ENCODE measurements around the gene NME3. TPM values are rescaled to one million over a fixed set of nuclear protein-coding genes. Genes with fewer than 3 reads are reported as not detected.
"Not testable (repeated sequence)": the region's sequence is repeated elsewhere in the genome, so short reads cannot be mapped to it uniquely, and the experiment has no call there.

The NME3 gene
- total and polyA plus RNA-seq, 2 donors, result 34.7 to 163 TPM

DNA sequence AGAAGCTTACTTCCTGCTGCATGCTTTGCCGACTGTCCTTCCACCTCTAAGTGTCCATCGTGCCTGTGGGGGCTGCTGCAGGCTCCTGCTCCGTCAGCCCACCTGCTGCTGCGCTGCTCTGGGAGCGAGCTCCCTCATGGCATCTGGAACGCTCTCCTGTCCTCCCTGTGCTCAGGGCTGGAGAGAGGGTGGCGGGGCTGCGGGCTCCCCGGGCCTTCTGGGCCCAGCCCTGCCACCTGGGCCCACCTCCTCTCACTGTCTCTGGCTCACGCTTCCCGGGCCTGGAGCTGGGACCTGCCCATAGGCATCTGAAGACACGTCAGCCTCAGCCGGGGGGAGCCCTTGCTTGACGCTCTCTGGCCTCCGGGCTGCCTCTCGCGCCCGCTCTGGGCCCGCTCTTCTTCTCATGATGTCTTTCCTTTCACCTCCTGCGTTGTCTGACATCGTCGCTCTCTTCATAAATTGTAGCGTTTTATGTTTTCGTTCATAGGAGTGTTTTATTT lies 27.0 kb downstream of the NME3 start:
- H3K27me3 ChIP-seq (ENCODE audit: control insufficient read depth in 2 of 2, insufficient read depth in 1 of 2, low read length in 1 of 2), result no peaks in the 10 kb centered on the region
- H3K27ac ChIP-seq (ENCODE audit: low read depth in 1 of 2, low read length in 1 of 2), result no peak overlapping the region
- DNase-seq (ENCODE audit: low read depth in 6 of 9, low spot score in 9 of 9), result no peak
- peaks cover 48 to 78% of the 10 kb centered on the region in 2 donors for H3K36me3 ChIP-seq (ENCODE audit: control insufficient read depth in 2 of 2, insufficient read depth in 2 of 2, low read length in 1 of 2)
- peaks cover under 1 to 5% of the 10 kb centered on the region in 2 donors for H3K9me3 ChIP-seq (ENCODE audit: control insufficient read depth in 2 of 2, insufficient read depth in 1 of 2, low read length in 1 of 2)
- no peak overlapping the region for H3K4me3 ChIP-seq (ENCODE audit: low read length in 2 of 2)
- H3K4me1 ChIP-seq (ENCODE audit: control insufficient read depth in 2 of 2, insufficient read depth in 2 of 2, low read length in 2 of 2), result no peaks in the 10 kb centered on the region
- WGBS, result 97% methylated on average over 24 of the region's 24 CpGs

DNA sequence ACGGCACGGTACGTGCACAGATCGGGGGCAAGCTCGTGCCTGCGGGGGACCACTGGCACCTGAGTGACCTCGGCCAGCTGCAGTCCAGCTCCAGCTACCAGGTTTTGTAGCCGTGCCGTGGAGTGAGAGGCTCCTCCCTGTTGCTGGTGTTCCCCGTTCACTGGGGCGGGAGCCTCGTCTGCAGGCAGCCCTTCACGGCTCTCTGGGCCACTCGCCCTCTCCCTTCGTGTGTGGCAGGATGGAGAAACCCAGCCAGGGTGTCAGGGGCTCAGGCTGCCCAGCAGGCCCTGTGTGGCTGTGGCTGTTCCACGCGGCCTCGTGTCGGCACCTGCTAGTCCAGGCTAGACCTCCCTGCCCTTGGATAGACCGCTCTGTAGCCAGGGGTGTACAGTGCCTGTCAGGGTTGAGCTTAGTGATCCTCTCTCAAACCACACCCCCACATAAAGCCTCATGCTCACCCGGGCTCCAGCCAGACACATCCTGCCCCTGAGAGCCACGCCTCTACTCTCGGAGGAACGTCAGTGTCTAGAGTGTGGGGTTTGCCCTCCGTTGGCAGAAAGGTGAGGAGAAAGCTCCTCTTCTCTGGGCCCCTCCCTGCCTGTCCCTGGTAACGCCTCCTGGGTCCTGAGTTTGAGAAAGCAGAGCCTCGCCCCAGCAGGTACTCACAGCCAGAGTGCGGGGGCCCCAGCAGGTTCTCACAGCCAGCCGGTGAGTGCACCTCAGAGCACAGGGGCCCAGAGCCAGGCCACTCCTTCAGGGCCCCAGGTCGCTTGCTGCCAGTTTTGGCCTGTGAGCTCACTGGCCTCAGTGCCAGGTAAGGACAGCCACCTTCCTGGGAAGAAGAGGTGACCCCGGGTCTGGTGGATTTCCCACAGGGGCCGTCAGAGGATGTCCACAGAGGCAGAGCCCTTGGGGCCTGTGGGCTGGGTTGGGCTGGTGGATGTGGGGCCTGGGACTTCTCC lies 27.7 kb downstream of the NME3 start:
- Histone ChIP-seq H3K4me1 (ENCODE audit: control insufficient read depth in 2 of 2, insufficient read depth in 2 of 2, low read length in 2 of 2) (no peaks in the 10 kb centered on the region), H3K36me3 (ENCODE audit: control insufficient read depth in 2 of 2, insufficient read depth in 2 of 2, low read length in 1 of 2) (peaks cover 41 to 70% of the 10 kb centered on the region in 2 donors), H3K4me3 (ENCODE audit: low read length in 2 of 2) (no peak overlapping the region), H3K27me3 (ENCODE audit: control insufficient read depth in 2 of 2, insufficient read depth in 1 of 2, low read length in 1 of 2) (no peaks in the 10 kb centered on the region), H3K27ac (ENCODE audit: low read depth in 1 of 2, low read length in 1 of 2) (no peak overlapping the region), H3K9me3 (ENCODE audit: control insufficient read depth in 2 of 2, insufficient read depth in 1 of 2, low read length in 1 of 2) (peaks cover 3 to 12% of the 10 kb centered on the region in 2 donors)
- DNase-seq (ENCODE audit: low read depth in 6 of 9, low spot score in 9 of 9), result no peak
- 96% methylated on average over 32 of the region's 32 CpGs for WGBS

DNA sequence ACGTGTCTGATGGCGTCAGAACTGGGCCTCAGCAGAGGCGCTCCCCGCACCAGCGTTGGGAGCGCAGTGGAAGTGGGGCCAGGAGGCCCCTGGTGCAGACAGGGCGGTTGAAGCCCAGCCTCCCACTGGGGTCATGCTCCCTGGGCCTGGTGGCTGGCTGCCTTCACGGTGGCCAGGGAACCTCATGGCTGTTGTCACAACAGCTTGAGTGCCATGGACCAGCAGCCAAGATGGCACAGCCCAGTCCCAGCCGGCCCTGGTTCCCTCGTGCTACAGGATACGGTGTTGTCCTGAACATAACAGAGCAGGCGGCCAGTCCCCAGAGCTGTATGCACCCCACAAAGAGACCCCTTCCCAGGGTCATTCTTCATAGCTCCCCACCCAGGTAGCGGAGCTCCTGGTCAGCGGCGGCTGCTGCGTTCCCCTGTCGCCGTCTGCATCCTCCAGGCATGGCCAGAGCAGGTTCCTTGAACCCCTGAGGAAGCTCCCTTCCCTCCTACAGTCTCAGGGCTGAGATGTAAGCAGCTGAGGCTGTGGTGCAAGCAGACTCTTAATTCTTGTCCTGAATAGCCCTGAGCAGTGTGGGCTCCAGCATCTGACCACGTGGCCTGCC lies 29.7 kb downstream of the NME3 start:
- H3K27ac ChIP-seq (ENCODE audit: low read depth in 1 of 2, low read length in 1 of 2), result no peak overlapping the region
- H3K4me3 ChIP-seq (ENCODE audit: low read length in 2 of 2), result no peak overlapping the region
- no peaks in the 10 kb centered on the region for H3K27me3 ChIP-seq (ENCODE audit: control insufficient read depth in 2 of 2, insufficient read depth in 1 of 2, low read length in 1 of 2)
- DNase-seq (ENCODE audit: low read depth in 6 of 9, low spot score in 9 of 9), result no peak
- no peaks in the 10 kb centered on the region for H3K4me1 ChIP-seq (ENCODE audit: control insufficient read depth in 2 of 2, insufficient read depth in 2 of 2, low read length in 2 of 2)
- WGBS, result 97% methylated on average over 19 of the region's 19 CpGs
- peaks cover 25 to 50% of the 10 kb centered on the region in 2 donors for H3K36me3 ChIP-seq (ENCODE audit: control insufficient read depth in 2 of 2, insufficient read depth in 2 of 2, low read length in 1 of 2)
- H3K9me3 ChIP-seq (ENCODE audit: control insufficient read depth in 2 of 2, insufficient read depth in 1 of 2, low read length in 1 of 2), result peaks cover 3 to 30% of the 10 kb centered on the region in 2 donors

DNA sequence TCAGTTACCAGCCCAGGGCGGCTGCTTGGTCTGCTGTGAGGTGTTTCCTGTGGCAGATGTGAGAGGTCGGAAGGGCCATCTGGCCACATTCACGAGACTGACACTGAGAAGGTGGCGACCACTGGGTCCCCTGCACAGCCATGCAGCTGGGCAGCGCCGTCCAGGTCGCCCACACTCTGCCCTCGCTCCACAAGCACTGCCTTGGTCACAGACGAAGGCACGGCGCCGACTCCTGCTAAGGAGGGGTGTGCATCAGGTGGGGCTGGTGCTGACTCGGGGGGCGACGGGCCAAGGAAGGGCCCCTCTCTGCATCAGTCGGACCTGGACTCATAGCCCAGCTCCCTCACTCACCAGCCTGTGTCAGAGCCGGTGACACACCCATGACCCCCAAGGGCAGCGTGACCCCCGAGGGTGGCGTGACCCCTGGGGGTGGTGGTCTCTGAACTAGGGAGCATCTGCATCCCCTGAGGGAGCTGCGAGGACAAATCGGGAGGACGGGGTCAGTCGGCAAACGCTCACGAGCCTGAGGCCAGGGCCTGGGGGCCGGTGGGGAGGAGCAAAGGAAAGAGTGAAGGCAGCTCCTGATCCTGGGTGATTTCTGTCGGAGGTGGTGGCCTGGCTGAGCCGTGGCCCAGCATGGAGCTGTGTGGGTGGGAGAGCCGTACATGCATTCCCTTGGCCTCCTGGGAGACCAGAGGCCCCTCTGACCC lies 30.4 kb downstream of the NME3 start:
- Histone ChIP-seq H3K27me3 (ENCODE audit: control insufficient read depth in 2 of 2, insufficient read depth in 1 of 2, low read length in 1 of 2) (no peaks in the 10 kb centered on the region), H3K27ac (ENCODE audit: low read depth in 1 of 2, low read length in 1 of 2) (no peak overlapping the region), H3K36me3 (ENCODE audit: control insufficient read depth in 2 of 2, insufficient read depth in 2 of 2, low read length in 1 of 2) (peaks cover 25 to 46% of the 10 kb centered on the region in 2 donors), H3K4me1 (ENCODE audit: control insufficient read depth in 2 of 2, insufficient read depth in 2 of 2, low read length in 2 of 2) (no peaks in the 10 kb centered on the region), H3K9me3 (ENCODE audit: control insufficient read depth in 2 of 2, insufficient read depth in 1 of 2, low read length in 1 of 2) (peaks cover 3 to 35% of the 10 kb centered on the region in 2 donors), H3K4me3 (ENCODE audit: low read length in 2 of 2) (no peak overlapping the region)
- WGBS, result 98% methylated on average over 30 of the region's 30 CpGs
- DNase-seq (ENCODE audit: low read depth in 6 of 9, low spot score in 9 of 9), result no peak

DNA sequence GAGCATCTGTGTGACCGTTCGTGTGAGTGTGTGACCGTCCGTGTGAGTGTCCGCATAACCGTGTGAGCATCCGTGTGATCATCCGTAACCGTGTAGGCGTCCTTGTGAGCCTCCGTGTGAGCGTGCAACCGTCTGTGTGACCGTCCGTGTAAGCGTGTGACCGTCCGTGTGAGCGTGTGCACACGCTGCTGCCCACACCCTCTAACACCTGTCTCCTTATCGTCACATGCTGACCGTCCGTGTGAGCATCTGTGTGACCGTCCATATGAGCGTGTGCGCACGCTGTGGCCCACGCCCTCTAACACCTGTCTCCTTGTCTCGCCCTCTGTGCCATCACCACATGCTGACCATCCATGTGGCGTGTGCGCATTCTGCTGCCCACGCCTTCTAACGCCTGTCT lies 31.1 kb downstream of the NME3 start:
- Histone ChIP-seq H3K9me3 (ENCODE audit: control insufficient read depth in 2 of 2, insufficient read depth in 1 of 2, low read length in 1 of 2) (peaks cover 4 to 42% of the 10 kb centered on the region in 2 donors), H3K4me1 (ENCODE audit: control insufficient read depth in 2 of 2, insufficient read depth in 2 of 2, low read length in 2 of 2) (no peaks in the 10 kb centered on the region), H3K4me3 (ENCODE audit: low read length in 2 of 2) (no peak overlapping the region), H3K36me3 (ENCODE audit: control insufficient read depth in 2 of 2, insufficient read depth in 2 of 2, low read length in 1 of 2) (peaks cover 25 to 40% of the 10 kb centered on the region in 2 donors), H3K27me3 (ENCODE audit: control insufficient read depth in 2 of 2, insufficient read depth in 1 of 2, low read length in 1 of 2) (no peaks in the 10 kb centered on the region), H3K27ac (ENCODE audit: low read depth in 1 of 2, low read length in 1 of 2) (no peak overlapping the region)
- 98% methylated on average over 33 of the region's 33 CpGs for WGBS
- DNase-seq (ENCODE audit: low read depth in 6 of 9, low spot score in 9 of 9), result no peak

DNA sequence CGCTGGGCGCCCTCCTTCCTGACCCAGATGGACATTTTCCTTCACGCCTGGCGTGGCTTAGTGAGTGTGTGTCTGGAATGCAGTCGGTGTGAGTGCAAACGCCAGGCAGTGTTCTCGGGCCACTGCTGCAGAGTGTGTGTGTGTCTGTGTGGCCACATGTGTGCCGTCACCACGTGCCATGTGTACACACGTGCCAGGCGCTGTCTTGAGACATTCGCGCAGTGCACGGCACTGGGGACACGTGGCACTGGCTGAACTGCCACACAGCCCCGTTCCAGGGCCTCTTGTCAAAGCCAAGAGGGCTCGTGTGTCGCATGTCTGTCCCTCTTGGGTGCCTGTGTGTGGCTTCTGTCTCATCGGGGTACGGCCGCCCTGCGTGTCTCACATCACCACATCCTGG lies 36.5 kb downstream of the NME3 start:
- Histone ChIP-seq H3K27me3 (ENCODE audit: control insufficient read depth in 2 of 2, insufficient read depth in 1 of 2, low read length in 1 of 2) (no peaks in the 10 kb centered on the region), H3K4me1 (ENCODE audit: control insufficient read depth in 2 of 2, insufficient read depth in 2 of 2, low read length in 2 of 2) (no peaks in the 10 kb centered on the region), H3K9me3 (ENCODE audit: control insufficient read depth in 2 of 2, insufficient read depth in 1 of 2, low read length in 1 of 2) (peaks cover 6 to 49% of the 10 kb centered on the region in 2 donors), H3K27ac (ENCODE audit: low read depth in 1 of 2, low read length in 1 of 2) (no peak overlapping the region), H3K4me3 (ENCODE audit: low read length in 2 of 2) (no peak overlapping the region), H3K36me3 (ENCODE audit: control insufficient read depth in 2 of 2, insufficient read depth in 2 of 2, low read length in 1 of 2) (peaks cover 38 to 47% of the 10 kb centered on the region in 2 donors)
- 98% methylated on average over 22 of the region's 22 CpGs for WGBS
- DNase-seq (ENCODE audit: low read depth in 6 of 9, low spot score in 9 of 9), result no peak

DNA sequence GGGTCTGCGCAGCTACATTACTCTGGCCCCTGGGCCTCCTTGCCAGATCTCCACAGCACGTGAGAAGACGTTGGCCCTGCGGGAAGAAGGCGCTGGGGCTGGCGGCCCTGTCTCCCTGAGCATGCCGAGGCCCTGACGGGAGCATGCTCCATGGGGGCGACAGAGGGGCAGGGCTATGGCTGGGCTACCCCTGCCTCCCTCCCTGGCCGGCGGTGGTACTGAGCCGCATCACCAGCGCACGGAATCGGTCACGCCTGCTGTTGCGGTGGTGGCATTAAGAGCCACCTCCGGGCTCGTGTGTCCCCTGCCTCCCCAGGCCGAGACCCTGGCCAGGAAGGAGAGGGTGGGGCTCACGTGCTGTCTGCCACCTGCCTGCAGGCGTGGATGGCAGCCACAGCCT lies 37.2 kb downstream of the NME3 start:
- H3K36me3 ChIP-seq (ENCODE audit: control insufficient read depth in 2 of 2, insufficient read depth in 2 of 2, low read length in 1 of 2), result peaks cover 43 to 53% of the 10 kb centered on the region in 2 donors

DNA sequence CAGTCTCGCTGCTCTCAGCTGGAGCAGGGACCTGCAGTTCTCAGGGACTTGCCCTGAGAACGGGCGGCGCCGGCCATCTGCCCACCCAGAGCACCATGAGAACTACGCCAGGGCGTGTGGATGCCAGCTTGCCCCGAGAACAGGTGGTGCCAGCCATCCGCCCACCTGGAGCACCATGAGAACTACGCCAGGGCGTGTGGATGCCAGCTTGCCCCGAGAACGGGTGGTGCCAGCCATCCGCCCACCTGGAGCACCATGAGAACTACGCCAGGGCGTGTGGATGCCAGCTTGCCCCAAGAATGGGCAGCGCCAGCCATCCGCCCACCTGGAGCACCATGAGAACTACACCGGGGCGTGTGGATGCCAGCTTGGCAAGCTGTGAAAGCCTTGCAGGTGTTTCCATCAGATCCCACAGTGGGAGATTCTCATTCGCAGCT lies 38.8 kb downstream of the NME3 start:
- H3K27ac ChIP-seq (ENCODE audit: low read depth in 1 of 2, low read length in 1 of 2); H3K4me1 ChIP-seq (ENCODE audit: control insufficient read depth in 2 of 2, insufficient read depth in 2 of 2, low read length in 2 of 2); DNase-seq (ENCODE audit: low read depth in 6 of 9, low spot score in 9 of 9); H3K27me3 ChIP-seq (ENCODE audit: control insufficient read depth in 2 of 2, insufficient read depth in 1 of 2, low read length in 1 of 2); H3K4me3 ChIP-seq (ENCODE audit: low read length in 2 of 2): not testable (repeated sequence)
- Histone ChIP-seq H3K36me3 (ENCODE audit: control insufficient read depth in 2 of 2, insufficient read depth in 2 of 2, low read length in 1 of 2) (peaks cover 56 to 69% of the 10 kb centered on the region in 2 donors), H3K9me3 (ENCODE audit: control insufficient read depth in 2 of 2, insufficient read depth in 1 of 2, low read length in 1 of 2) (peaks cover 4 to 29% of the 10 kb centered on the region in 2 donors)
- WGBS, result 97% methylated on average over 21 of the region's 21 CpGs

More for the DNA sequence above, 37.2 kb downstream of the NME3 start:
- no peaks in the 10 kb centered on the region for H3K27me3 ChIP-seq (ENCODE audit: control insufficient read depth in 2 of 2, insufficient read depth in 1 of 2, low read length in 1 of 2)
- H3K4me1 ChIP-seq (ENCODE audit: control insufficient read depth in 2 of 2, insufficient read depth in 2 of 2, low read length in 2 of 2), result no peaks in the 10 kb centered on the region
- no peak overlapping the region for H3K27ac ChIP-seq (ENCODE audit: low read depth in 1 of 2, low read length in 1 of 2)
- peaks cover 4 to 42% of the 10 kb centered on the region in 2 donors for H3K9me3 ChIP-seq (ENCODE audit: control insufficient read depth in 2 of 2, insufficient read depth in 1 of 2, low read length in 1 of 2)
- WGBS, result 98% methylated on average over 22 of the region's 22 CpGs
- H3K4me3 ChIP-seq (ENCODE audit: low read length in 2 of 2), result no peak overlapping the region
- no peak for DNase-seq (ENCODE audit: low read depth in 6 of 9, low spot score in 9 of 9)
